Heart right ventricle (tissue), 16 donors: ENCODE measurements around the gene CEP135. TPM values are rescaled to one million over a fixed set of nuclear protein-coding genes. Genes with fewer than 3 reads are reported as not detected.

Experiments used
- ATAC-seq, 8 donors: fragments of 200-7000 bp; cut with Tn5 transposase; one replicate each; pipeline ENCODE4 v1.9.1; 2020; ENCODE audit warnings: mild to moderate bottlenecking in 8 of 8, moderate library complexity in 8 of 8, moderate number of reproducible peaks in 1 of 8
- DNase-seq, 2 donors: peaks; one replicate each; pipeline ENCODE4 v3.0.0-alpha.2; 2020
- H3K27ac ChIP-seq, 10 donors: fragments of 200-600 bp; sonication (generic) in 2 of 10; one replicate each; pipeline versions ENCODE4 v1.5.0 to v1.8.0; 2020 to 2022; ENCODE audit warnings: mild to moderate bottlenecking in 3 of 10
- H3K27me3 ChIP-seq, 7 donors: fragments of 200-600 bp; one replicate each; pipeline ENCODE4 v1.8.0; 2021 to 2022; ENCODE audit warnings: mild to moderate bottlenecking in 2 of 7
- H3K36me3 ChIP-seq, 9 donors: fragments of 200-600 bp; sonication (generic) in 1 of 9; one replicate each; pipeline versions ENCODE4 v1.5.0 to v1.8.0; 2020 to 2022; ENCODE audit warnings: mild to moderate bottlenecking in 2 of 9
- H3K4me1 ChIP-seq, 9 donors: fragments of 200-600 bp; sonication (generic) in 1 of 9; one replicate each; pipeline versions ENCODE4 v1.5.0 to v1.8.0; 2020 to 2022; ENCODE audit warnings: mild to moderate bottlenecking in 4 of 9
- H3K4me3 ChIP-seq, 10 donors: fragments of 200-600 bp; sonication (generic) in 2 of 10; one replicate each; pipeline versions ENCODE4 v1.5.0 to v1.8.0; 2020 to 2022; ENCODE audit warnings: mild to moderate bottlenecking in 7 of 10, moderate library complexity in 2 of 10
- H3K9me3 ChIP-seq, 11 donors: fragments of 200-600 bp in 10 of 11; sonication (generic) in 2 of 11; one replicate each; pipeline versions ENCODE4 v1.5.0 to v1.8.0; 2013 to 2022; ENCODE audit warnings: mild to moderate bottlenecking in 2 of 11, control low read depth in 1 of 11, moderate library complexity in 1 of 11
- WGBS, 2 donors: extraction: QIAGEN DNeasy Blood & Tissue Kit; methylation state at CpG; one replicate each; pipeline ENCODE4 v1.1.7; 2013; ENCODE audit warnings: inconsistent platforms in 1 of 2; 5-methylcytosine and 5-hydroxymethylcytosine counted together
- intact Hi-C, 10 donors: fragments of 100-400 bp; cut with DNase I; formaldehyde crosslinking; loops; one replicate each; pipeline versions ENCODE4 v1.11.1 to v1.14.2; 2022
- polyA plus RNA-seq, 2 donors: library from polyadenylated mRNA; stranded (reverse); fragments of 200-250 nt; gene quantifications; one replicate each; pipeline ENCODE4 v1.2.3, GENCODE V29; 2013
- total RNA-seq, 10 donors: library from RNA; stranded (reverse); fragmentation: NEBNext Ultra II Directional in 3 of 10; extraction: Animal tissue kit (Norgen Biotek cat#: 25700) in 3 of 10; gene quantifications; one replicate each; pipeline versions ENCODE4 v1.2.1 to v1.2.4, GENCODE V29; 2021 to 2023
- TF ChIP-seq, protein P1 (sequence below), 9 donors: fragments of 200-600 bp; sonication (generic) in 2 of 9; IDR thresholded peaks; one replicate each; pipeline versions ENCODE4 v1.5.0 to v1.8.0; 2021 to 2022; ENCODE audit warnings: antibody characterized with exemption in 9 of 9, mild to moderate bottlenecking in 5 of 9, moderate library complexity in 1 of 9
- donor health status: Arrhythmogenic right ventricular cardiomyopathy.
- donor health status: ischemic (EF 13 %, LVEDD 7.1; RV severe dilation, severe dysfunction).
- donor health status: healthy with polysubstance abuse.
- donor health status: DM: no; HTN: yes; CAD: no.
- donor health status: DM: no; HTN: no; CAD: no.
- donor health status: ischemic (EF 25% LVEDD 6.9; RV normal size, moderate dysfunction).
- donor health status: ischemic (EF 25% LVEDD 5.7; RV mildly dilated, moderate dysfunction).
- donor health status: healthy.
- donor health status: DM: yes; HTN: yes; CAD: no.
- donor health status: Ischemic cardiomyopathy.
- donor health status: ischemic (EF 35%, LVEDD 5.7; RV mildly dilated, moderate dysfunction).
- donor health status: nonischemic (EF 11% LVEDD 7.7; RV severe dilation, severe dysfunction).
- donor health status: DM: yes; HTN: yes; CAD: no.
- donor health status: PGD.
- donor health status: ischemic (EF 29% LVEDD 5.4; RV normal size, mild dysfunction).
- donor health status: nonischemic (EF 23%, LVEDD 6.1; RV moderate dilation, normal function).

CEP135 gene
- total and polyA plus RNA-seq, 12 donors: 0.90 to 4.0 (median 2.4) TPM

GRCh38 chr4:55904576-55904975 is 44.2 kb upstream of the CEP135 start:
- Histone ChIP-seq H3K36me3 (peaks cover 0 to 70% (median 14%) of the 10 kb centered on the region in 9 donors), H3K4me3 (no peak overlapping the region), H3K9me3 (no peaks in the 10 kb centered on the region), H3K27ac (no peak overlapping the region), H3K4me1 (peaks cover 0 to 14% (median 0%) of the 10 kb centered on the region in 9 donors), H3K27me3 (no peaks in the 10 kb centered on the region)
- intact Hi-C loops: no loop called here
- ATAC-seq: no peak
- no peak for DNase-seq
- TF ChIP-seq, protein P1, sequence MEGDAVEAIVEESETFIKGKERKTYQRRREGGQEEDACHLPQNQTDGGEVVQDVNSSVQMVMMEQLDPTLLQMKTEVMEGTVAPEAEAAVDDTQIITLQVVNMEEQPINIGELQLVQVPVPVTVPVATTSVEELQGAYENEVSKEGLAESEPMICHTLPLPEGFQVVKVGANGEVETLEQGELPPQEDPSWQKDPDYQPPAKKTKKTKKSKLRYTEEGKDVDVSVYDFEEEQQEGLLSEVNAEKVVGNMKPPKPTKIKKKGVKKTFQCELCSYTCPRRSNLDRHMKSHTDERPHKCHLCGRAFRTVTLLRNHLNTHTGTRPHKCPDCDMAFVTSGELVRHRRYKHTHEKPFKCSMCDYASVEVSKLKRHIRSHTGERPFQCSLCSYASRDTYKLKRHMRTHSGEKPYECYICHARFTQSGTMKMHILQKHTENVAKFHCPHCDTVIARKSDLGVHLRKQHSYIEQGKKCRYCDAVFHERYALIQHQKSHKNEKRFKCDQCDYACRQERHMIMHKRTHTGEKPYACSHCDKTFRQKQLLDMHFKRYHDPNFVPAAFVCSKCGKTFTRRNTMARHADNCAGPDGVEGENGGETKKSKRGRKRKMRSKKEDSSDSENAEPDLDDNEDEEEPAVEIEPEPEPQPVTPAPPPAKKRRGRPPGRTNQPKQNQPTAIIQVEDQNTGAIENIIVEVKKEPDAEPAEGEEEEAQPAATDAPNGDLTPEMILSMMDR (IDR thresholded peaks at IDR 0.05): no peak

DNA sequence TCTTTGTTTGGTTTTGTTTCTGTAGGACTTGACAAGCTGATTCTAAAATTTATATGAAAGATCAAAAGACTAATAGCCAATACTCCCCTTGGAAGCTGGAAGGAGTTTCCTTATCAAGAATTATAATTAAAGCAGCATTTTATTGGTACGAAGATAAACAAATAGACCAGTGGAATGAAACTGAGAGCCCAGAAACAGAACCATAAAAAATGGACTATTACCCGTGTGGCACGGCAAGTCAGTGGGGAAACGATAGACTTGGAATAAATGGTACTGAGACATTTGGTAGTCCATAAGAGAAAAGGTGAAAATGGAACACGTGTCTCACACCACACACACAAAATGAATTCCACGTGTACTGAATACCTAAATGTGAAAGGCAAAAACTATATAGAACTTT is 42.4 kb upstream of the CEP135 start:
- WGBS, 2 donors: 76 to 79% methylated on average over 6 of the region's 6 CpGs

GRCh38 chr4:55906989-55907388 is 41.8 kb upstream of the CEP135 start:
- peaks cover 0 to 14% (median 0%) of the 10 kb centered on the region in 9 donors for H3K4me1 ChIP-seq
- peak overlapping the region in 3 of 10 donors; percentile 0 to 16 (median 10) for H3K27ac ChIP-seq
- no peak for DNase-seq
- no peaks in the 10 kb centered on the region for H3K27me3 ChIP-seq
- WGBS, 2 donors: 63 to 76% methylated on average over 3 of the region's 3 CpGs
- H3K9me3 ChIP-seq: no peaks in the 10 kb centered on the region
- H3K4me3 ChIP-seq: no peak overlapping the region
- TF ChIP-seq, protein P1 (IDR thresholded peaks at IDR 0.05): no peak
- peaks cover 0 to 47% (median 8%) of the 10 kb centered on the region in 9 donors for H3K36me3 ChIP-seq
- ATAC-seq: peak in 3 of 8 donors; percentile 40 to 55 (median 55)
- intact Hi-C loops: loop anchor here in 1 of 10 donors (5.0 kb wide), 1 partner anchor 40 kb away; the partner anchor contains the start of gene CEP135

More for the DNA sequence above, 42.4 kb upstream of the CEP135 start:
- TF ChIP-seq, protein P1 (IDR thresholded peaks at IDR 0.05): no peak
- peaks cover 0 to 14% (median 0%) of the 10 kb centered on the region in 9 donors for H3K4me1 ChIP-seq
- peaks cover 0 to 52% (median 8%) of the 10 kb centered on the region in 9 donors for H3K36me3 ChIP-seq
- DNase-seq (no peak), ATAC-seq (no peak)
- intact Hi-C loops: loop anchor here in 1 of 10 donors (5.0 kb wide), 1 partner anchor 41 kb away; the partner anchor contains the start of gene CEP135
- no peak overlapping the region for H3K4me3 ChIP-seq
- H3K27me3 ChIP-seq: no peaks in the 10 kb centered on the region
- H3K9me3 ChIP-seq: no peaks in the 10 kb centered on the region
- peak overlapping the region in 1 of 10 donors; percentile 10 for H3K27ac ChIP-seq

DNA sequence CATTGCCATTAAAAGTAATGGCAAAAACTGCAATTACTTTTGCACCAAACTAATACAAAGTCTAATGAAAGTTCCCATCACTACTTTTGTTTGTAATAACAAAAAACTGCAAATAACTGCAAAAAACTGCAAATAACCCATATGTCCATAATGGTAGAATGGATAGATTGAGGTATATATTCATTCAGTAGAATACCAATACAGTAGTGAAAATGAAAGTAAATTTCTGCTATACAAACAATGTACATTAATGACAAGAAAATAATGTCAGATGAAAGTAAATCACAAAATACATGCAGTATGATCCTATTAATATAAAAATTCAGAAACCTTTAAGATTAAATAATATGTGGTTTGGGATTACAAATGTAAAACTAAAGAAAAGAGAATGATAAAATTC is 41.3 kb upstream of the CEP135 start:
- DNase-seq (no peak), ATAC-seq (no peak)
- intact Hi-C loops: loop anchor here in 1 of 10 donors (5.0 kb wide), 1 partner anchor 40 kb away; the partner anchor contains the start of gene CEP135
- Histone ChIP-seq H3K27me3 (no peaks in the 10 kb centered on the region), H3K9me3 (no peaks in the 10 kb centered on the region), H3K4me1 (peaks cover 0 to 14% (median 0%) of the 10 kb centered on the region in 9 donors), H3K4me3 (peak overlapping the region in 1 of 10 donors; percentile 13), H3K36me3 (peaks cover 0 to 42% (median 8%) of the 10 kb centered on the region in 9 donors), H3K27ac (peak overlapping the region in 1 of 10 donors; percentile 16)
- TF ChIP-seq, protein P1 (IDR thresholded peaks at IDR 0.05): no peak
